Activated CD4-positive, CD25-positive, alpha-beta regulatory T cell treated with anti-CD3 and anti-CD28 coated beads, Interleukin-2, amount 50 U/mL, for 24 hours (primary cell): ENCODE data around the gene CD83.
"Not testable (repeated sequence)": the region's sequence is repeated elsewhere in the genome, so short reads cannot be mapped to it uniquely, and the experiment has no call there.

Source experiments
- ATAC-seq, 2 donors: fragments of 150-1000 bp; cut with Tn5 transposase; one replicate each; pipeline ENCODE4 v1.10.0; 2021; ENCODE audit warnings: mild to moderate bottlenecking in 1 of 2, moderate library complexity in 1 of 2

CD83 gene

GRCh38 chr6:14117158-14118090 lies at the start of gene CD83:
CD83 (plus strand) TSS chr6:14117772; CDS start chr6:14117812, 40 bp downstream.
- ATAC-seq: peak; percentile 86 to 90

GRCh38 chr6:14068133-14068532 lies 49.4 kb upstream of the CD83 start:
- ATAC-seq: no peak

GRCh38 chr6:14068623-14069022 lies 48.9 kb upstream of the CD83 start:
- ATAC-seq: no peak

- ATAC-seq: no peak
Measured at GRCh38 chr6:14070457-14070856, 47.1 kb upstream of the CD83 start.

- ATAC-seq: peak in 1 of 2 donors; percentile 37
Measured at GRCh38 chr6:14072084-14072483, 45.5 kb upstream of the CD83 start.

- ATAC-seq: not testable (repeated sequence)
Measured at GRCh38 chr6:14073561-14074354, 43.8 kb upstream of the CD83 start.

- ATAC-seq: peak; percentile 22
Measured at GRCh38 chr6:14074476-14075094, 43.0 kb upstream of the CD83 start.

- peak; percentile 67 to 75 for ATAC-seq
Measured at GRCh38 chr6:14075095-14075503, 42.5 kb upstream of the CD83 start.

GRCh38 chr6:14077193-14077867 lies 40.2 kb upstream of the CD83 start:
- ATAC-seq: no peak

GRCh38 chr6:14079433-14079832 lies 38.1 kb upstream of the CD83 start:
- ATAC-seq: peak; percentile 60 to 78

- no peak for ATAC-seq
Measured at GRCh38 chr6:14079971-14080370, 37.6 kb upstream of the CD83 start.

- no peak for ATAC-seq
Measured at GRCh38 chr6:14081126-14081525, 36.4 kb upstream of the CD83 start.

GRCh38 chr6:14082771-14083170 lies 34.8 kb upstream of the CD83 start:
- no peak for ATAC-seq

- no peak for ATAC-seq
Measured at GRCh38 chr6:14083262-14083661, 34.3 kb upstream of the CD83 start.

GRCh38 chr6:14083751-14084150 lies 33.8 kb upstream of the CD83 start:
- no peak for ATAC-seq

GRCh38 chr6:14084388-14084787 lies 33.2 kb upstream of the CD83 start:
- no peak for ATAC-seq

- no peak for ATAC-seq
Measured at GRCh38 chr6:14085176-14085787, 32.3 kb upstream of the CD83 start.

- no peak for ATAC-seq
Measured at GRCh38 chr6:14086701-14087100, 30.9 kb upstream of the CD83 start.

- peak in 1 of 2 donors; percentile 14 for ATAC-seq
Measured at GRCh38 chr6:14088600-14089192, 28.9 kb upstream of the CD83 start.

GRCh38 chr6:14089224-14089623 lies 28.3 kb upstream of the CD83 start:
- peak; percentile 83 to 85 for ATAC-seq

GRCh38 chr6:14091339-14091978 lies 26.1 kb upstream of the CD83 start:
- no peak for ATAC-seq
